ENCODE results near the gene TRAF2.

GRCh38 chr9:136973618-136974617 is 87.6 kb downstream of the TRAF2 start:
- TF ChIP-seq RFX5 (IDR thresholded peaks at IDR 0.05; ENCODE audit: low read depth, low read length) (no peak), ZNF564 (CRISPR knock-in tag; IDR thresholded peaks at IDR 0.05) (no peak), TAF1 (CRISPR knock-in tag; IDR thresholded peaks at IDR 0.05) (no peak), HMGA1 (CRISPR knock-in tag; conservative IDR thresholded peaks at IDR 0.05) (no peak), RAD51 (IDR thresholded peaks at IDR 0.05; ENCODE audit: borderline replicate concordance) (no peak), ZBTB33 (CRISPR knock-in tag; IDR thresholded peaks at IDR 0.05) (no peak), RAD21 (CRISPR knock-in tag; IDR thresholded peaks at IDR 0.05) (no peak)
